GM19455 (cell line): ENCODE measurements around the gene MCM6.
"Not testable (repeated sequence)": the region's sequence is repeated elsewhere in the genome, so short reads cannot be mapped to it uniquely, and the experiment has no call there.

Source experiments
- ATAC-seq: cut with Tn5 transposase; IDR thresholded peaks from one replicate; pipeline ENCODE4 v1.9.1; 2021; ENCODE audit not compliant: unreplicated experiment

Gene MCM6

DNA sequence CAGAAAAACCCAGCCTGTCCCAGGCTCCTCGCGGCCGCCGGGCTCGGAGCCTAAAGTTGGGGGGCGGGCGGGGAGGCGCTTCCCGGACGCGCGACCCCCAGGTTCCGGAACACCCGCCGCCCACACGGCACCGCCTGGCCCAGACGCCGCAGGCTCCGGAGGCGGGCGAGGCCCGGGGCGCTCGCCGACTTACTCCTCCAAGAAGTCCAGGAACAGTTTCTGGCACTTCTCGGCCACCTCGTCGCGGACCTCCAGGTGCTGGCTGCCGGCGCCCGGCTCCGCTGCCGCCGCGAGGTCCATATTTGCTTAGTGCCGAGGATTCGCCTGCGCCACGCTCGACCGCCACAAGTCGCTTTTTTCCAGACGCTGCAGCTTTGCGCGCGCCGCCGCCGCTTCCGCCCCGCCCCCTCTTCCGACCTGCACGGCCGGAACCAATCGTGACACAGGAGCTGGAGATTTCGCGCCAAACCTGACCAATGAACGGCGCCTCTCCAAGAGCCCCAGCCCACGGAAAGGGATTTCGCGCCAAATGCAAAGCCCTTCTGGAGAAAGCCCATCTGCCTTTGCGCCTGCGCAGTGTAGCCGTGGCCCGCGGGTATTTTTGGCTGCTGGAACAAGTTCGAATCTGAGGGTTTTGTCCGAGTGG lies at the start of gene MCM6:
TSS of gene MCM6 (minus strand) at position 378 of the 646 bp plus-strand sequence. CDS start at position 300, 78 bp downstream.
- ATAC-seq, result peak; percentile 82

DNA sequence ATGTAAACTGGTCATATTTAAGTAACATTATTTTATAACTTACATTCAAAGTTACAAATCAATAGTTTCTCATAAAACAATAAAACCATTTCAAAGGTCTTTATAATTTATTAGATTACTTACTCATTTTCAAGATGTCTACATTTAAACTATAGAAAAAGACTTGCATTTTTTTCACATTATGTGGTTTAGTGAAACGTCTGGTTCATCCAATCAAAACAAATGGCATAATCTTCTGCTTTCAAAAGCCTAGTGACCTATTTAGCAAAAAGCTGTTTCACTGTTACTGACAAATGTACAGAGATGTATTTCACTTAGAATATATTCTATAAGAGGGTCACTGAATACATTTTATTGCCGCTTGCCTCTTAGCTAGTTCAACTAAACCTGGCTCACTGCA lies 49.3 kb upstream of the MCM6 start:
- no peak for ATAC-seq

DNA sequence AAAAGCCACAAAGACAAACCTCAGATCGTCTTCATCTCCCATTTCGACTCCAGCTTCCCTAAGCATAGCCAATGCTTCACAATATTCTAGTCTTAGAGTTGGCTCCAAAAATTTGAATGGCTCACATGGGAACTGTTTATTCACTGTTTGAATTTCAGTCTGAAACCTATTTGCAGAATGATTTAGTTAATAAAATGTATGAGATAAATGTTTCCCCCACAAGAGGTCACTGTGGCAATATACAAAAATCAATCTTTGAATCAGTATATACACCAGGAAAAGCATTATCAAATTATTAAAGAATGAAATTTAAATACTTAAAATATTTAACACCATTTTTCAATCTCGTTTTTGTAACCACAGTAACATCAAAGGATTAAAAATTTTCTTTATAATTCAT lies 40.0 kb upstream of the MCM6 start:
- no peak for ATAC-seq

DNA sequence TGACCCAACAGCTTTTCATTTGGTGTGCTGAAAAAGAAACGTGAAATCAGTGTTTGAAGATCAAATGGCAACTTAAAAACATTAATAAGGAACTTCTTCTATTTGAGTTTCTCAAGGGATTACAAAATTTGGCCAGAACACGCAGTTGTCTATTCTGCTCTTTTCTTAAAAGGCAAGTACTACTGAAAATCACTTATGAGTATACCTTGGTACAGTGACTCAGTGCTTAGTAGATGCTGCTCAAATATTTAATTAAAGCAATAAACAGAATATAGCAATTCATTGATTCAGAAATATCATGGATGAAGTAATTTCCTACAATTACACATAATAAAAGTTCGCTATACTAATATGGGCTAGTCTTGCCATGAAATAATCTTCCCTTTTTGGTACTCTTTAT lies 38.2 kb upstream of the MCM6 start:
- no peak for ATAC-seq

DNA sequence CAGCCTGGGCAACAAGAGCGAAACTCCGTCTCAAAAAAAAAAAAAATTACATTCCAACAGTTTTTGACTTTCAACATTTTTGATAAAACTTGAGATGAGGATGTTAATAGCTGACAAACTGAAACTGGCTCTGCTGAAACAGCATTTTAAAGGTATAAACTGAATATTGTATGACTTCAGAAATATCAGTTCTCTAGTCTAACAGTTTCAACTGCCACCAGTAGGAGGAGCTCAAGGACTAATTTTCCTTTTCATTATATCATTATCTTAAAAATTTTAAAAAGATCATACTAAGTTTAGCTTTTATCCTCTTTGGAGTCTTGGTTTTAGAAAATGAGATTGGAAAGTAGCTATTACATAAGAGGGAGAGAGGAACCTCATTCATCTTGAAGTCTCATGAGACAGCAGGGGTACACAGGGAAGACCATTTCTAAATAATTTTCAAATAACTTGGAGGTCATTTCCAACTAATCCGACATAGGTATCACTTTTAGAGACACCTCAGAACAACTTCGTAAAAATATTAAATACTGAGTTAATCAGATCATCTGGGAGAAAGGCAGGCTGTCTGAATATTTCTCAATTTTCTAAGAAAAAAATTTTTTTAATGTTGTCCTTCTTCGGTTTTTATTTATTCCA lies 37.6 kb upstream of the MCM6 start:
- no peak for ATAC-seq

DNA sequence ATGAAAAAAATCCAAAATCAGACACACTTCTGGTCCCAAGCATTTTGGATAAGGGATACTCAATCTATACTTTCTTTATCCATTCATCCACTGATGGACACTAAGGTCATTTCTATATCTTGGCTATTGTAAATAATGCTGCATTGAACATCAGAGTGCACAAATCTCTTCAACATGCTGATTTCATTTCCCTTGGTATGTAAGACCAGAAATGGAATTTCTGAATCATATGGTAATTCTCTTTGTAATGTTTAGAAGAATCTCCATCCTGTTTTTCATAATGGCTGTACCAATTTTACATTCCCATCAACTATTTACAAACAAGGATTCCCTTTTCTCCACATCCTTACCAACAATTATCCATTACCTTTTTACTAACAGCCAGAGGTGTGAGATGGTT lies 33.7 kb upstream of the MCM6 start:
- no peak for ATAC-seq

DNA sequence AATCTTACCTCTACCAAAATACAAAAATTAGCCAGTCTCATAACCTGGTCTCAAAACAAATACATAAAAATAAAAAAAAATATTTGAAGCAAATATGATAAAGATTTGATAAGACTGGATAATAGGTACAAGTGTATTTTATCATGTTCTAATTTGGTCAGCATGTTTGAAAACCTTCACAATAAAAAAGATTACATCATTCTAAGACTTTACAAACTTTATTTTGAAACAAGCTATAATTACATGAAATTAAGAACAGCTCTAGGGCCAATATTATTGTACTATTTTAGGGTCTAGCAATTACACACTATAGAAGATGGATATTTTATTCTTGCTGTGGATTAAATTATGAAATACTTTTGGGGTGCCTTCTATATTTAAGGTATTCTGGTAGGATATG lies 29.4 kb upstream of the MCM6 start:
- no peak for ATAC-seq

DNA sequence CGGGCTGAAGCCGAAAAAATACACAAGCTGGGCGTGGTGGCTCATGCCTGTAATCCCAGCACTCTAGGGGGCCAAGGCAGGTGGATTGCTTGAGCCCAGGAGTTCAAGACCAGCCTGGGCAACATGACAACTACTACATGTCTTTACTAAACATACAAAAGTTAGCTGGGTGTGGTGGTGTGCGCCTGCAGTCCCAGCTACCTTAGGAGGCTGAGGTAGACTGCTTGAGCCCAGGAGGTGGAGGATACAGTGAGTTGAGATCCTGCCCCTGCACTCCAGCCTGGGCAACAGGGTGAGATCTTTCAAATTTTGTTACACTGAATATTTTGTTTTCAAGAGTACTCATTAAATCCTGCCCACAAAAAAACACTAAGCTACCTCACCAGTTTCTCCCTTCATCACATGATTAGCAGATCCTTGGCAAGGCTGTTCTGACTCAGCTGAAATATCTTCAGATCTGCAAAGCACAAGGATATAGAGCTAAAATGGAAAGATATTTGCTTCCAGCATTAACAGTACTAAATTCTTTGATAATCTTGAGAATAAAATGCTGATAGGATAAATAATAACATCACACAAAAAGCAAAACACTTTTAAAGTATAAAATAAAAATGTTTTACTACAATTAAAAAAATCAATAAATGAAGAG lies 28.2 kb upstream of the MCM6 start:
- ATAC-seq, result no peak

DNA sequence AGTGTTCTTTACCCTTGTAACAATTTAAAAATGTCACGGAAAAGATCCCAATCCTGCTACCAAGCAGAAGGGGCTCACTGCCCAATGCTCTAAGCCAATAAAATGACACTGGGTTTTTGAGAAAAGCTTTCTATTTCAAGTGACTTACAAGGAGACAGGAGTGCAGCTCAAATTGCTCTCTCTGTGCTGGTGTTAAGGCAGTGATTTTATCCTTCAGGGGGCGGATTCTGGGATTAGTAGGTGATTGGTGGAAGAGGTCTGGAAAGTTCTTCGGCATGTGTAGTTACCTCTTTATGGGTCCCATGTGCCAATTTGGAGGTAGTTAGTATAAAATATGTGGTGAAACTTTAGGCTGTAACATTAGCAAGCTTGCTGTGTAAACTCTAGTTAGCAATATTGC lies 27.4 kb upstream of the MCM6 start:
- ATAC-seq, result no peak

DNA sequence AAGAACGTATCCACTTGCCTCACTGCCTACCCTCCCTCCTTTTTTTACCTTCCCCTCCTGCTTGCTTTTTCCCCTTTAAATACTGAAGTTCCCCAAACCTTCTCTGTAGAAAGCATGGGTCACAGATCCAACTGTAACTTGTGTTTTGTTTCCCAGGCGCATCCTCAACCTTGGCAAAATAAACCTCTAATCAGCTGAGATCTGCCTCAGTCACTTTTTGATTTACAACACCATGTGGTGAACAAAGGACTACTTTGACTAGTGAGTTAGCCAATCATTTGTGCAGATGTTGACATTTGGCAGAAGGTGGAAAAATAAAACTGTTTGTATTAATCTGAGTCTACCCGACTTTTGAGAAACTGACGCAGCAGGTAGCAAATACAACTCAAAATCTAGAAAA lies 23.3 kb upstream of the MCM6 start:
- ATAC-seq, result no peak

DNA sequence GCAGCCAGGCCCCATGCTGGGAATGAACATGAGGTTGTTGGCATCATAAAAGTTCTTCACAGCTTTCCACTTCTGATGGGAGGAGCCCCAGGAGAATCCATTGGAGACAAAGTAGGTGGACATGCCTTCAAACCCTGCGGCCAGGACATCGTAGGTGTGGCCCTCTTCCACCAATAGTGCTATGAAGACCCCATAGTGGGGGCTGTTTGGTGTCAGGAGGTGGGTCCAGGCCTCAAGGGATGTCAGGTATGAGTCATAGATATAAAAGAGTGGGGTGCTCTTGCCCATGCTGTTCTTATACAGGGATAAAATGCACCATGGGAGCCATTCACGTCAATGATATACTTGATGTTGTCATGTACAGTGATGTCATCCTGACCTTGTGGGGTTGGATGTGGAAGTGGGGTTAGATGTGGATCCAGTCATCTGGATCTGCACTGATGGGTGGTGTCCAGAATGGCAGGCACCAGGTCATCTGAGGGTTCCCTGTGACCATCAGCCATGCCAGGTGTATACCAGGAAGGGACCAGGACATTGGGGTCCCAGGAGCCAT lies 22.1 kb upstream of the MCM6 start:
- ATAC-seq, result no peak

DNA sequence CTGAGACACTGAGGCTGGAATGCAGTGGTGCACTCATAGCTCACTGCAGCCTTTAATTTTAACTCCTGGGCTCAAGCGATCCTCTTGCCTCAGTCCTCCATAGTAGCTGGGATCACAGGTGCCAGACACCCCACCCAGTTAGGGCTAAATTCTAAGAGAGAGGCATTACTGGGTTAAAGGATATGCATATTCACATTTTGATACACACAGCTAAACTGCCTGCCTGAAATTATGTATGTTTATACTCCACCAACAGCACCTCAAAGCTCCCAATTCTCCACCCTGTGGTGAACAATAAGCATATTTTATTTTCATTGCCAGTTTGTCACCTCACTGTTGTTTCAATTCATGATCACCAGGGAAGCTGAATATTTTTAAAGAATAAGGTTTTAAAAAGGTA lies 18.7 kb upstream of the MCM6 start:
- no peak for ATAC-seq

DNA sequence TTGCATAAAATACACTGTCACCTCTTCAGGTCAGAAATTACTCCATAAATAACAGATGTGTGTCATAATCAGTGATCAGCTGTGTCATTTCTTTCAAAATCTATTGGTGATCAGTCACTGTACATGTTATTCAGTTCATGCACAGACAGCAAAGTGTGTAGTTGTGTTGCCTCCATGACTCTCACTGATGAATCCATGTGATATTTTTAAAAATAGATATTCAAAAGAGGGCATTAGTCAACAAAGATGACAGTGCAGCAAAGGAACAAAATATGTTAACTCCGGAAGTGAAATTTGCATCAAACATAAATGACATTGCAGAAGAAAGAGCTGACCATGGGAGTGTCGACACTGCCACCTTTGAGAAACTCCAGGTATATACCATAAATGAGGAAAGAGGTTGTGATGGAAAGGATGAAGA lies 17.1 kb upstream of the MCM6 start:
- ATAC-seq, result no peak

DNA sequence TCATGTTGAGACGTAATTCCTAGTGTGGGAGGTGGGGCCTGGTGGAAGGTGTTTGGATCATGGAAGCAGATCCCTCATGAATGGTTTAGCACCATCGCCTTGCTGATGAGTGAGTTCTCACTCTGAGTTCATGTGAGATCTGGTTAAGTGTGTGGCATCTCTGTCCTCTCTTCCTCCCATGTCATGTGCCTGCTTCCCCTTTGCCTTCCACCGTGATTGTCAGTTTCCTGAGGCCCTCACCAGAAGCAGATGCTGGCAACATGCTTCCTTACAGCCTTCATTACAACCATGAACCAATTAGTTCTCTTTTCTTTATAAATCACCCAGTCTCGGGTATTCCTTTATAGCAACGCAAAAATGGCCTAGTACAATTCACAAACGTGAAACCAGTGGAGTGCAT lies 14.6 kb upstream of the MCM6 start:
- ATAC-seq, result no peak

DNA sequence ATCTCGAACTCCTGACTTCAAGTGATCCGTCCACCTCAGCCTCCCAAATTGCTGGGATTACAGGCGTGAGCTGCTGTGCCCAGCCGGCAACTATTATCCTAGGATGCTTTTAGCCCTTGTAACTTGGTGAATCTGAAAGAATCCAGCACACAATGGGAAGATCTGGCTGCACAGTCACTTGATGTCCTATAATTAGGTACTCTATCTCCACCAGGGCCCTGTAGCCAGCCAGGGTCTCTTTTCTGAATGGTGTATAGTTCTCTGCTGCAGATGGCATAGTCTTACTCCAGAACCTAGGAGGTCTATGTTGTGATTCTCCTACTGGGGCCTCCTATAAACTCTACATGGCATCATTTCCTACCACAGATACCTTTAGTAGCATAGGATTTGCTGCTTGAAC lies 13.9 kb upstream of the MCM6 start:
- no peak for ATAC-seq

DNA sequence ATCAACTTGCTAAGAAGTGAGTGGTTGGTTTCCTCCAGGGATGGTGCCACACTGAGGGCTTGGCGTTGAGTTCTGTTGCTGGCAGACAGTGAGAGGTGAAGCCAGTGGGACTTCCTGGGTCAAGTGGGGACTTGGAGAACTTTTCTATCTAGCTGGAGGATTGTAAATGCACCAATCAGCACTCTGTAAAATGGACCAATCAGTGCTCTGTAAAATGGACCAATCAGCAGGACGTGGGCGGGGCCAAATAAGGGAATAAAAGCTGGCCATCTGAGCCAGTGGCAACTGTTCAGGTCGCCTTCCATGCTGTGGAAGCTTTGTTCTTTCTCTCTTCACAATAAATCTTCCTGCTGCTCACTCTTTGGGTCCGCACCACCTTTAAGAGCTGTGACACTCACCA lies 12.3 kb upstream of the MCM6 start:
- not testable (repeated sequence) for ATAC-seq

DNA sequence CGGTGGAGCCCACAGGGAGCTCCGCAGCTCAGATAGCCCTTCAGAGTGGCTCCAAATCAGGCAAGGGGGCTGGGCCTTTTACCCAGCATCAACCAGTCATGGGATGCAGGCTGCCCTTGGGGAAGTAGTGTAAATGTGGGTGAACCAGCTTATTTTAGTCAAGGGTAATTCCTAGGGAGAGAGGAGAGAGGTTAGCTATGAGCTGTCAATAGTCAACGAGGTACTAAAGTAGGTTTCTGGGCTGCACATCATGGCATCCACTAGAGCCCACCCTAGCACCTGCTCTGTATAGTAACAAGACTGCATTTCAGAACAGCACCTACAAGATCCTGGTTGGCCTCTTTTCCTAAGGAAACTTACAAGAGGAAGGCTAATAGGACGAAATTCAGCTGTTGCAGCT lies 9.5 kb upstream of the MCM6 start:
- no peak for ATAC-seq

DNA sequence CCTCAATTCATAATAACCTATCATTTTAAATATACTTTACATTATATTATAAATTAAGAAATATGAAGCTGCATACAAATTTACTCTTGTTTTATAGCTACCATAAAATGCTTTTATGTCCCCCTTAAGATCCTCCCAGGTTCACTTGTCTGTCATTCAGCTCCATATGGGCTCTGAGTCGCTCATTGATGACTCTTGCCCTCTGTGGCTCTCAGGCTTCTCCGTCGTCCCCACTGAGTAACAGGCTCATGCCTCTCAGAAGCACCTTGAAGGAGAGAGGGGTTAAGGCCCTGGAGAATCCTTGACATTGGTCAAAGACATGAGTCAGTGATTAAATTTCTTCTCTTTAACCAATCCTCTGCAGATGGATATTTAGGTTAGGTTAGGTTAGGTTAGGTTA lies 6.2 kb upstream of the MCM6 start:
- no peak for ATAC-seq

DNA sequence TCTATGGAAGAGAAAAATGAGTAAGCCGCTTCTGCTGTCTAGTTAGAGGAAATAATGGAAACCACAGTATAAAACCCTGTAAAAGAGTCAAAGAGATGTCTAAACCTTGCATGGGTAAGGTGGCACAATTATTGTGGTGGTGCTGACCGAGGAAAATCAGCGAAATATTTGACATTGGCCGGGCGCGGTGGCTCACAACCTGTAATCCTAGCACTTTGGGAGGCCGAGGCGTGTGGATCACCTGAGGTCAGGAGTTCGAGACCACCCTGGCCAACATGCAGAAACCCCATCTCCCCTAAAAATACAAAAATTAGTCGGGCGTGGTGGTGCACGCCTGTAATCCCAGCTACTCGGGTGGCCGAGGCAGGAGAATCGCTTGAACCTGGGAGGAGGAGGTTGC lies 527 bp upstream of the MCM6 start:
- not testable (repeated sequence) for ATAC-seq

DNA sequence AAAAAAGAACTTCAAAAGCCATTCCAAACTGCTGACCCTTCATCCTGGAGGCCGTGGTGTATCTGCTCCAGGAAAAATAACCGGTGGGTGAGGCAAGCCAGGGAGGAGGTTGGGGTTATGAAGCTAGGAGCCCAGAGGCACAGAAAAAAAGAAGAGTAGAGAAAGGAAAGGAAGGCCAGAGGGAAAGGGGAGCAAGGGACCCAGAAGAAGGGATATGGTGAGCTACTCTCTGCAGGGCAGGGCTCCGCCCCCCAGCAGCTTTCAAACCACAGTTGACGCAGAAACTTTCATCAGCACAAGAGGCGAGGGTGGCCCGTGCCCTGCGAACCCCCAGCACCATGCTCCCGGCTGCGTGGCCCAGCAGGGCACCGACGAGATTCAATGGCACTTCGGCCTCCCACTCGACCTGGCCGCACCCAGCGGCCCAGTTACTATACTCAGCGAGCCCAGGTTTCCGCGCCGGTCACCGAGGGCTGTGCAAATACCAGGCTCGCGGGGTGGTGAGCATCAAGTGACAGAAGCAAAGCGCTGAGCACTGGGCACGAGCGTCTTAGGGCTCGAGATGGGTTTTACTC lies 665 bp downstream of the MCM6 start:
- peak; percentile 67 for ATAC-seq

DNA sequence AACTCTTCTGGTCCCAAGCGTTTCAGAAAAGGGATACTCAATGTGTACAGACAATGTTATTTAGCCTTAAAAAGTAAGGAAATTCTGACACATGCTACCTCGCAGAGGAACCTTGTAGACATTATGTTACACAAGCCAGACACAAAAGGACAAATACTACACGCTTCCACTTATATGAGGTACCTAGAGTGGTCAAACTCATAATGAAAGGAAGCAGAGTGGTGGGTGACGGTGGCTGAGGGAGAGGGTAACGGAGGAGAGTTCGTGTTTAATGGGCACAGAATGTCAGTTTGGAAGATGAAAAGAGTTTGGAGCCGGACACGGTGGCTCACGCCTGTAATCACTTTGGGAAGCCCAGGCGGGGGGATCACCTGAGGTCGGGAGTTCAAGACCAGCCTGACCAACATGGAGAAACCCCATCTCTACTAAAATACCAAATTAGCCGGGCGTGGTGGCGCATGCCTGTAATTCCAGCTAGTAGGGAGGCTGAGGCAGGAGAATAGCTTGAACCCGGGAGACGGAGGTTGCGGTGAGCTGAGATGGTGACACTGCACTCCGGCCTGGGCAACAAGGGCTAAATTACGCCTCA lies 1.4 kb downstream of the MCM6 start:
- no peak for ATAC-seq

DNA sequence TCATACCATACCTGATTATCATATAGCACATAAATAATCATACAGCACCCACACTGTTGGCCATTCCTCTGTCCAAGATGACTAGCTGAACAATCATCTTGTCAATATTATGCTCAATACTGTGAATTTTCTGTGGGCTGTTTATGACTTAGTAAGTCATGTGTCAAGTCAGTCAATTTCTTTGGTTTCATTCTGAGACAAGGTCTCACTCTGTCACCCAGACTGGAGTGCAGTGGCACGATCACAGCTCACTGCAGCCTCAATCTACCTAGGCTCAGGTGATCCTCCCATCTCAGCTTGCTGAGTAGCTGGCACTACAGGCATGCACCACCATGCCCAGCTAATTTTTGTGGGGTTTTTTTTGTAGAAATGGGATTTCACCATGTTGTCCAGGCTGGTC lies 5.7 kb downstream of the MCM6 start:
- no peak for ATAC-seq
